CD8-positive, alpha-beta memory T cell (primary cell): ENCODE data around the gene ST14. TPM values are rescaled to one million over a fixed set of nuclear protein-coding genes. Genes with fewer than 3 reads are reported as not detected.

Experiments used
- CTCF ChIA-PET: fragments of 350-600 bp; sonication (Branson Sonifier 250); formaldehyde crosslinking; loops from one replicate; lab custom pipeline; 2021; ENCODE audit warnings: antibody characterized with exemption; lab: Charles Lee
- POLR2A ChIA-PET: fragments of 350-600 bp; sonication (Branson Sonifier 250); formaldehyde crosslinking; loops from one replicate; lab custom pipeline; 2021; ENCODE audit warnings: antibody characterized with exemption; lab: Charles Lee
- DNase-seq, 5 donors: peaks; one replicate each; pipeline versions ENCODE4 v3.0.0 to v3.0.0-alpha.2; 2020 to 2022; ENCODE audit warnings: mixed read lengths in 1 of 5
- H3K27ac ChIP-seq: one replicate; pipeline ENCODE4 v1.7.0; 2013; ENCODE audit warnings: low read depth, mild to moderate bottlenecking, low read length, moderate library complexity
- H3K27me3 ChIP-seq: 2 replicates; pipeline ENCODE4 v1.7.0; 2013; ENCODE audit warnings: low read length, mild to moderate bottlenecking; ENCODE audit not compliant: insufficient read depth, poor library complexity, severe bottlenecking
- H3K36me3 ChIP-seq: 2 replicates; pipeline ENCODE4 v1.7.0; 2013; ENCODE audit warnings: mild to moderate bottlenecking, low read length, moderate library complexity; ENCODE audit not compliant: insufficient read depth
- H3K4me1 ChIP-seq: 2 replicates; pipeline ENCODE4 v1.7.0; 2013; ENCODE audit warnings: mild to moderate bottlenecking, low read length, moderate library complexity; ENCODE audit not compliant: insufficient read depth
- H3K4me3 ChIP-seq: 2 replicates; pipeline ENCODE4 v1.7.0; 2013; ENCODE audit warnings: mild to moderate bottlenecking, low read length
- H3K9me3 ChIP-seq: 2 replicates; pipeline ENCODE4 v1.7.0; 2013; ENCODE audit warnings: mild to moderate bottlenecking, low read length
- H3K27ac Mint-ChIP-seq, 8 donors: one replicate each; pipeline ENCODE4 v1.8.0; 2020 to 2021; ENCODE audit warnings: mixed read lengths in 8 of 8, mild to moderate bottlenecking in 6 of 8, inconsistent platforms in 3 of 8, moderate library complexity in 3 of 8
- H3K27me3 Mint-ChIP-seq, 2 donors: one replicate each; pipeline ENCODE4 v1.8.0; 2020 to 2021; ENCODE audit warnings: mixed read lengths in 2 of 2, mild to moderate bottlenecking in 1 of 2, moderate library complexity in 1 of 2
- H3K36me3 Mint-ChIP-seq, 3 donors: one replicate each; pipeline ENCODE4 v1.8.0; 2020 to 2021; ENCODE audit warnings: mixed read lengths in 3 of 3, inconsistent platforms in 1 of 3, mild to moderate bottlenecking in 1 of 3
- H3K4me1 Mint-ChIP-seq, 3 donors: one replicate each; pipeline ENCODE4 v1.8.0; 2020 to 2021; ENCODE audit warnings: mixed read lengths in 3 of 3, inconsistent platforms in 1 of 3, mild to moderate bottlenecking in 1 of 3
- H3K4me3 Mint-ChIP-seq, 7 donors: one replicate each; pipeline ENCODE4 v1.8.0; 2020 to 2021; ENCODE audit warnings: mixed read lengths in 7 of 7, mild to moderate bottlenecking in 6 of 7, moderate library complexity in 4 of 7, inconsistent platforms in 2 of 7
- H3K9me3 Mint-ChIP-seq, 5 donors: one replicate each; pipeline ENCODE4 v1.8.0; 2020 to 2022; ENCODE audit warnings: mixed read lengths in 5 of 5, mild to moderate bottlenecking in 3 of 5, moderate library complexity in 2 of 5, inconsistent platforms in 1 of 5
- polyA plus RNA-seq: library from polyadenylated mRNA; unstranded; fragments of 300-500 nt; fragmentation: Illumina TruSeq; gene quantifications from one replicate; pipeline ENCODE4 v1.2.3, GENCODE V29; 2021
- total RNA-seq, 2 experiments: library from RNA; stranded (reverse); gene quantifications; one replicate each; pipeline ENCODE4 v1.2.3, GENCODE V29; 2021

The ST14 gene
- total and polyA plus RNA-seq, 3 experiments from 2014 or later: 0.18 to 0.35 TPM; not detected in 1

GRCh38 chr11:130126516-130126915 lies 33.1 kb upstream of the ST14 start:
- ChIA-PET POLR2A (no interaction called here), CTCF (interaction anchor here (1.9 to 2.2 kb wide), 2 partner anchors 134 to 205 kb away, joined by 5 to 6 read pairs; no protein-coding TSS in a partner anchor)
- Histone ChIP-seq H3K27ac (no peak overlapping the region), H3K27me3 (no peaks in the 10 kb centered on the region), H3K4me3 (no peak overlapping the region), H3K4me1 (peaks cover 4% of the 10 kb centered on the region), H3K9me3 (no peaks in the 10 kb centered on the region), H3K36me3 (peaks cover 12% of the 10 kb centered on the region)
- peaks cover 11 to 89% (median 29%) of the 10 kb centered on the region in 3 donors for H3K36me3 Mint-ChIP-seq
- H3K4me3 Mint-ChIP-seq: no peak overlapping the region
- peaks cover 7 to 9% (median 8%) of the 10 kb centered on the region in 3 donors for H3K4me1 Mint-ChIP-seq
- H3K27me3 Mint-ChIP-seq: no peaks in the 10 kb centered on the region
- H3K9me3 Mint-ChIP-seq: no peaks in the 10 kb centered on the region
- no peak for DNase-seq
- no peak overlapping the region for H3K27ac Mint-ChIP-seq

- DNase-seq: no peak
- Mint-ChIP-seq H3K4me3 (no peak overlapping the region), H3K27me3 (no peaks in the 10 kb centered on the region), H3K4me1 (no peaks in the 10 kb centered on the region), H3K36me3 (peaks cover 5 to 87% (median 22%) of the 10 kb centered on the region in 3 donors), H3K9me3 (no peaks in the 10 kb centered on the region), H3K27ac (peak overlapping the region in 3 of 8 donors; percentile 5 to 47 (median 11))
- H3K27me3 ChIP-seq: no peaks in the 10 kb centered on the region
- ChIA-PET CTCF (interaction anchor here (0.7 to 2.2 kb wide), 4 partner anchors 57 to 206 kb away, joined by 3 to 6 read pairs (median 4); no protein-coding TSS in a partner anchor), POLR2A (interaction anchor here (0.6 kb wide), 1 partner anchor 204 kb away, joined by 8 read pairs; no protein-coding TSS in a partner anchor)
- H3K9me3 ChIP-seq: no peaks in the 10 kb centered on the region
- H3K4me1 ChIP-seq: no peaks in the 10 kb centered on the region
- no peak overlapping the region for H3K27ac ChIP-seq
- peaks cover 12% of the 10 kb centered on the region for H3K36me3 ChIP-seq
- no peak overlapping the region for H3K4me3 ChIP-seq
Observed at GRCh38 chr11:130127509-130127908, 32.1 kb upstream of the ST14 start.

- H3K4me1 Mint-ChIP-seq: no peaks in the 10 kb centered on the region
- H3K9me3 Mint-ChIP-seq: no peaks in the 10 kb centered on the region
- Histone ChIP-seq H3K36me3 (peaks cover 15% of the 10 kb centered on the region), H3K27me3 (no peaks in the 10 kb centered on the region), H3K4me1 (no peaks in the 10 kb centered on the region), H3K27ac (no peak overlapping the region), H3K9me3 (no peaks in the 10 kb centered on the region), H3K4me3 (no peak overlapping the region)
- peak overlapping the region in 2 of 8 donors; percentile 23 to 46 for H3K27ac Mint-ChIP-seq
- no peaks in the 10 kb centered on the region for H3K27me3 Mint-ChIP-seq
- CTCF ChIA-PET: interaction anchor here (2.8 to 9.6 kb wide), 2 partner anchors 10 to 206 kb away, joined by 8 to 159 read pairs; no protein-coding TSS in a partner anchor
- POLR2A ChIA-PET: no interaction called here
- H3K36me3 Mint-ChIP-seq: peaks cover 4 to 83% (median 16%) of the 10 kb centered on the region in 3 donors
- no peak overlapping the region for H3K4me3 Mint-ChIP-seq
- no peak for DNase-seq
Observed at GRCh38 chr11:130128626-130129025, 31.0 kb upstream of the ST14 start.

- Histone ChIP-seq H3K4me1 (no peaks in the 10 kb centered on the region), H3K27ac (no peak overlapping the region), H3K4me3 (no peak overlapping the region), H3K9me3 (no peaks in the 10 kb centered on the region), H3K27me3 (no peaks in the 10 kb centered on the region), H3K36me3 (peaks cover 18% of the 10 kb centered on the region)
- CTCF ChIA-PET: interaction anchor here (0.6 to 9.6 kb wide), 8 partner anchors 11 to 255 kb away, joined by 3 to 159 read pairs (median 12); partner anchors contain the start of gene PRDM10
- Mint-ChIP-seq H3K9me3 (no peaks in the 10 kb centered on the region), H3K27me3 (no peaks in the 10 kb centered on the region), H3K36me3 (peaks cover 0 to 83% (median 18%) of the 10 kb centered on the region in 3 donors), H3K4me3 (no peak overlapping the region), H3K4me1 (no peaks in the 10 kb centered on the region), H3K27ac (no peak overlapping the region)
- POLR2A ChIA-PET: no interaction called here
- DNase-seq: no peak
Observed at GRCh38 chr11:130129922-130130321, 29.7 kb upstream of the ST14 start.

GRCh38 chr11:130131961-130132850 lies 27.4 kb upstream of the ST14 start:
- no peaks in the 10 kb centered on the region for H3K9me3 Mint-ChIP-seq
- H3K4me1 Mint-ChIP-seq: no peaks in the 10 kb centered on the region

GRCh38 chr11:130133716-130134115 lies 25.9 kb upstream of the ST14 start:
- H3K27ac Mint-ChIP-seq: peak overlapping the region in 1 of 8 donors; percentile 63

More at GRCh38 chr11:130131961-130132850, 27.4 kb upstream of the ST14 start:
- POLR2A ChIA-PET: interaction anchor here (1.5 to 1.7 kb wide), 2 partner anchors 130 to 209 kb away, joined by 7 to 10 read pairs; partner anchors contain the start of gene PRDM10
- Mint-ChIP-seq H3K27ac (peak overlapping the region in 1 of 8 donors; percentile 2), H3K36me3 (peaks cover 0 to 87% (median 23%) of the 10 kb centered on the region in 3 donors), H3K27me3 (no peaks in the 10 kb centered on the region), H3K4me3 (no peak overlapping the region)
- Histone ChIP-seq H3K9me3 (no peaks in the 10 kb centered on the region), H3K4me1 (no peaks in the 10 kb centered on the region), H3K27ac (no peak overlapping the region), H3K4me3 (no peak overlapping the region), H3K27me3 (no peaks in the 10 kb centered on the region), H3K36me3 (peaks cover 18% of the 10 kb centered on the region)
- peak; percentile 10 to 64 (median 51) for DNase-seq
- CTCF ChIA-PET: interaction anchor here (0.7 to 9.6 kb wide), 37 partner anchors 9 to 382 kb away, joined by 3 to 159 read pairs (median 4); partner anchors contain the start of gene PRDM10

GRCh38 chr11:130136107-130136506 lies 23.5 kb upstream of the ST14 start:
- Histone ChIP-seq H3K36me3 (peaks cover 6% of the 10 kb centered on the region), H3K4me3 (no peak overlapping the region), H3K27ac (no peak overlapping the region), H3K9me3 (no peaks in the 10 kb centered on the region), H3K27me3 (no peaks in the 10 kb centered on the region), H3K4me1 (no peaks in the 10 kb centered on the region)
- Mint-ChIP-seq H3K36me3 (peaks cover 3 to 84% (median 24%) of the 10 kb centered on the region in 3 donors), H3K4me3 (no peak overlapping the region), H3K27me3 (no peaks in the 10 kb centered on the region), H3K9me3 (no peaks in the 10 kb centered on the region), H3K4me1 (no peaks in the 10 kb centered on the region), H3K27ac (no peak overlapping the region)
- ChIA-PET CTCF (interaction anchor here (9.6 kb wide), 1 partner anchor 214 kb away, joined by 159 read pairs; no protein-coding TSS in a partner anchor), POLR2A (no interaction called here)
- no peak for DNase-seq

More at GRCh38 chr11:130133716-130134115, 25.9 kb upstream of the ST14 start:
- Mint-ChIP-seq H3K9me3 (no peaks in the 10 kb centered on the region), H3K36me3 (peaks cover 3 to 85% (median 27%) of the 10 kb centered on the region in 3 donors), H3K4me1 (no peaks in the 10 kb centered on the region), H3K27me3 (no peaks in the 10 kb centered on the region), H3K4me3 (no peak overlapping the region)
- no peak overlapping the region for H3K27ac ChIP-seq
- no peaks in the 10 kb centered on the region for H3K4me1 ChIP-seq
- H3K9me3 ChIP-seq: no peaks in the 10 kb centered on the region
- H3K27me3 ChIP-seq: no peaks in the 10 kb centered on the region
- H3K36me3 ChIP-seq: peaks cover 12% of the 10 kb centered on the region
- ChIA-PET CTCF (interaction anchor here (1.5 to 9.6 kb wide), 3 partner anchors 14 to 301 kb away, joined by 5 to 159 read pairs (median 9); no protein-coding TSS in a partner anchor), POLR2A (no interaction called here)
- H3K4me3 ChIP-seq: no peak overlapping the region
- DNase-seq: no peak
